K562 (cell line): ENCODE data around the gene HSD17B12. TPM values are rescaled to one million over a fixed set of nuclear protein-coding genes. Genes with fewer than 3 reads are reported as not detected.

Source experiments
- REST ChIP-seq, 2 experiments: fragments of 450-650 bp; formaldehyde crosslinking in 1 of 2; IDR thresholded peaks; 2 replicates each; pipeline versions ENCODE4 v1.4.0 to v1.6.1; 2014 to 2020; ENCODE audit warnings: mild to moderate bottlenecking in 2 of 2, borderline replicate concordance in 1 of 2, low read depth in 1 of 2
- ZNF695 ChIP-seq: fragments of 450-650 bp; formaldehyde crosslinking; IDR thresholded peaks from 2 replicates; pipeline ENCODE4 v1.4.0; 2020; ENCODE audit warnings: mild to moderate bottlenecking, moderate library complexity
- polyA plus RNA-seq, 8 experiments: library from polyadenylated mRNA; depleted of rRNA in 4 of 8; stranded (reverse) in 5 of 8; unstranded in 3 of 8; fragments of >200 nt; fragmentation: Nextera tagmentation in 2 of 8; fragmentation: Illumina TruSeq in 1 of 8; extraction: Ambion mirVana in 2 of 8; extraction: Trizol in 1 of 8; gene quantifications; 2 replicates each; pipeline versions ENCODE4 v1.2.1 to v1.2.3, GENCODE V29; 2011 to 2014; ENCODE audit warnings: inconsistent platforms in 1 of 8, missing spikeins in 1 of 8
- total RNA-seq, 7 experiments: library from RNA; depleted of rRNA in 6 of 7; stranded (reverse); fragments of >200 nt in 6 of 7; fragmentation: Illumina TruSeq in 2 of 7; extraction: Trizol in 2 of 7; gene quantifications; 2 replicates each; pipeline versions ENCODE4 v1.2.1 to v1.2.3, GENCODE V29; 2011 to 2021; ENCODE audit warnings: low replicate concordance in 1 of 7

Gene HSD17B12
- total and polyA plus RNA-seq, 9 of the 15 experiments (the other 6 are each of a cell fraction or from before 2014, with no cell fraction given) = 9.1 to 34.5 (median 23.3) TPM

- TF ChIP-seq REST (IDR thresholded peaks at IDR 0.05; ENCODE audit: borderline replicate concordance) = peak; percentile 81; the same call in 1 of the 2 replicates
- no peak for TF ChIP-seq REST (CRISPR knock-in tag; IDR thresholded peaks at IDR 0.05; ENCODE audit: low read depth)
- no peak for TF ChIP-seq ZNF695
- TF ChIP-seq, all 486 proteins: peak for 6
These were observed 28.2 kb downstream of the HSD17B12 start (continued) for GRCh38 chr11:43708776-43709175.
